ENCODE data around the gene DACT2. TPM values are rescaled to one million over a fixed set of nuclear protein-coding genes. Genes with fewer than 3 reads are reported as not detected.

DACT2 gene
- total and polyA plus RNA-seq, 10 of the 15 experiments (the other 5 are each of a cell fraction or from before 2014, with no cell fraction given): not detected

GRCh38 chr6:168318090-168318489 is 1.5 kb downstream of the DACT2 start (continued):
- TF ChIP-seq MEF2B (IDR thresholded peaks at IDR 0.05; ENCODE audit: partially characterized antibody, poor library complexity, severe bottlenecking): no peak
- TF ChIP-seq, protein P1, sequence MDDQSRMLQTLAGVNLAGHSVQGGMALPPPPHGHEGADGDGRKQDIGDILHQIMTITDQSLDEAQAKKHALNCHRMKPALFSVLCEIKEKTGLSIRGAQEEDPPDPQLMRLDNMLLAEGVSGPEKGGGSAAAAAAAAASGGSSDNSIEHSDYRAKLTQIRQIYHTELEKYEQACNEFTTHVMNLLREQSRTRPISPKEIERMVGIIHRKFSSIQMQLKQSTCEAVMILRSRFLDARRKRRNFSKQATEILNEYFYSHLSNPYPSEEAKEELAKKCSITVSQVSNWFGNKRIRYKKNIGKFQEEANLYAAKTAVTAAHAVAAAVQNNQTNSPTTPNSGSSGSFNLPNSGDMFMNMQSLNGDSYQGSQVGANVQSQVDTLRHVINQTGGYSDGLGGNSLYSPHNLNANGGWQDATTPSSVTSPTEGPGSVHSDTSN (IDR thresholded peaks at IDR 0.05; ENCODE audit: insufficient replicate concordance, low read depth, low read length): no peak
- TF ChIP-seq, protein P2, sequence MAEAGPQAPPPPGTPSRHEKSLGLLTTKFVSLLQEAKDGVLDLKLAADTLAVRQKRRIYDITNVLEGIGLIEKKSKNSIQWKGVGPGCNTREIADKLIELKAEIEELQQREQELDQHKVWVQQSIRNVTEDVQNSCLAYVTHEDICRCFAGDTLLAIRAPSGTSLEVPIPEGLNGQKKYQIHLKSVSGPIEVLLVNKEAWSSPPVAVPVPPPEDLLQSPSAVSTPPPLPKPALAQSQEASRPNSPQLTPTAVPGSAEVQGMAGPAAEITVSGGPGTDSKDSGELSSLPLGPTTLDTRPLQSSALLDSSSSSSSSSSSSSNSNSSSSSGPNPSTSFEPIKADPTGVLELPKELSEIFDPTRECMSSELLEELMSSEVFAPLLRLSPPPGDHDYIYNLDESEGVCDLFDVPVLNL (IDR thresholded peaks at IDR 0.05; ENCODE audit: low read depth, low read length): no peak
- no peak for TF ChIP-seq RAD51 (IDR thresholded peaks at IDR 0.05)
- TF ChIP-seq, protein P3, sequence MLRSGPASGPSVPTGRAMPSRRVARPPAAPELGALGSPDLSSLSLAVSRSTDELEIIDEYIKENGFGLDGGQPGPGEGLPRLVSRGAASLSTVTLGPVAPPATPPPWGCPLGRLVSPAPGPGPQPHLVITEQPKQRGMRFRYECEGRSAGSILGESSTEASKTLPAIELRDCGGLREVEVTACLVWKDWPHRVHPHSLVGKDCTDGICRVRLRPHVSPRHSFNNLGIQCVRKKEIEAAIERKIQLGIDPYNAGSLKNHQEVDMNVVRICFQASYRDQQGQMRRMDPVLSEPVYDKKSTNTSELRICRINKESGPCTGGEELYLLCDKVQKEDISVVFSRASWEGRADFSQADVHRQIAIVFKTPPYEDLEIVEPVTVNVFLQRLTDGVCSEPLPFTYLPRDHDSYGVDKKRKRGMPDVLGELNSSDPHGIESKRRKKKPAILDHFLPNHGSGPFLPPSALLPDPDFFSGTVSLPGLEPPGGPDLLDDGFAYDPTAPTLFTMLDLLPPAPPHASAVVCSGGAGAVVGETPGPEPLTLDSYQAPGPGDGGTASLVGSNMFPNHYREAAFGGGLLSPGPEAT (IDR thresholded peaks at IDR 0.05; ENCODE audit: low read depth): no peak
- no peak for TF ChIP-seq SIX5 (IDR thresholded peaks at IDR 0.05; ENCODE audit: low read depth, low read length, severe bottlenecking)

DNA sequence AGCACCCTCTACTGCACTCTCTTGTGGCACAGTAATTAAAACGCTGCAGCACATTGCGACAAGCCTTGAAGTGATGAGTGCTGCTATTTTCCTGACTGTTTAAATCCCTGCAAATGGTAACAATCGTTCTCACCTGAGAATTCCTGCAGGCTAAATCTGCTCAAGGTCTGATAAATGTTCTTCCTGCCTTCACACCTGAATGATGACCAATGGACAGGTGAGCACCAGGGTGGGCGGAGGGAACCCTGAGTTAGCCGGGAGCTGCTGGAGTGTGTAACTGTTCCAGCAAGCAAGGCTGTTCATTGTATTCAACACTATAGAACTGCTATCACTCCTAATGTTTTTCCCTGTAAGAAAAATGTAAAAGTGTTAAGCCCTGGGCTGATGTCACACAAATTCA is 4.0 kb downstream of the DACT2 start:
- no TSS peak for BruUV-seq (replicated peaks)
- 51% methylated on average over 5 of the region's 5 CpGs for WGBS (ENCODE audit: insufficient coverage, insufficient replicate concordance, low lambda C conversion rate, missing lambda C conversion rate)
- Histone ChIP-seq H3K4me1 (ENCODE audit: control insufficient read depth, insufficient read depth, low read length) (no peaks in the 10 kb centered on the region), H3K9ac (ENCODE audit: control insufficient read depth, insufficient read depth, low read length) (no peak overlapping the region), H3K4me2 (ENCODE audit: control insufficient read depth, insufficient read depth) (no peak overlapping the region), H3K4me3 (no peak overlapping the region), H3K27ac (ENCODE audit: control insufficient read depth, insufficient read depth) (no peak overlapping the region), H3K36me3 (ENCODE audit: control insufficient read depth in 2 of 2, insufficient read depth in 2 of 2, low read length in 1 of 2) (no peaks in the 10 kb centered on the region), H3K27me3 (replicated peaks in 1 of 2; ENCODE audit: control insufficient read depth in 2 of 2, insufficient read depth in 2 of 2, low read length in 1 of 2) (no peaks in the 10 kb centered on the region), H4K20me1 (ENCODE audit: control insufficient read depth, insufficient read depth) (no peaks in the 10 kb centered on the region), H3K79me2 (ENCODE audit: control insufficient read depth, insufficient read depth, low read length) (no peaks in the 10 kb centered on the region), H2AFZ (ENCODE audit: control insufficient read depth, low read depth, low read length) (no peak overlapping the region), H3K9me3 (replicated peaks; ENCODE audit: control insufficient read depth, insufficient read depth, low read length) (no peaks in the 10 kb centered on the region)
- intact Hi-C loops (cut with micrococcal nuclease; ENCODE audit: unreplicated experiment): no loop called here
- no peak for FAIRE-seq
- RAD21 ChIA-PET (ENCODE audit: unreplicated experiment): no interaction called here
- SMC1A ChIA-PET (ENCODE audit: uncharacterized antibody, unreplicated experiment): no interaction called here
- CTCF ChIA-PET: no interaction called here
- no peak for DNase-seq (ENCODE audit: low read depth, low spot score)
- no peak for ATAC-seq
- POLR2A ChIA-PET: no interaction called here
- in situ Hi-C loops (cut with MboI): no loop called here
- TF ChIP-seq ZBTB33 (IDR thresholded peaks at IDR 0.05): no peak
- no peak for TF ChIP-seq SPI1 (IDR thresholded peaks at IDR 0.05; ENCODE audit: borderline replicate concordance, insufficient read depth, low read depth, low read length)
- TF ChIP-seq, protein P4, sequence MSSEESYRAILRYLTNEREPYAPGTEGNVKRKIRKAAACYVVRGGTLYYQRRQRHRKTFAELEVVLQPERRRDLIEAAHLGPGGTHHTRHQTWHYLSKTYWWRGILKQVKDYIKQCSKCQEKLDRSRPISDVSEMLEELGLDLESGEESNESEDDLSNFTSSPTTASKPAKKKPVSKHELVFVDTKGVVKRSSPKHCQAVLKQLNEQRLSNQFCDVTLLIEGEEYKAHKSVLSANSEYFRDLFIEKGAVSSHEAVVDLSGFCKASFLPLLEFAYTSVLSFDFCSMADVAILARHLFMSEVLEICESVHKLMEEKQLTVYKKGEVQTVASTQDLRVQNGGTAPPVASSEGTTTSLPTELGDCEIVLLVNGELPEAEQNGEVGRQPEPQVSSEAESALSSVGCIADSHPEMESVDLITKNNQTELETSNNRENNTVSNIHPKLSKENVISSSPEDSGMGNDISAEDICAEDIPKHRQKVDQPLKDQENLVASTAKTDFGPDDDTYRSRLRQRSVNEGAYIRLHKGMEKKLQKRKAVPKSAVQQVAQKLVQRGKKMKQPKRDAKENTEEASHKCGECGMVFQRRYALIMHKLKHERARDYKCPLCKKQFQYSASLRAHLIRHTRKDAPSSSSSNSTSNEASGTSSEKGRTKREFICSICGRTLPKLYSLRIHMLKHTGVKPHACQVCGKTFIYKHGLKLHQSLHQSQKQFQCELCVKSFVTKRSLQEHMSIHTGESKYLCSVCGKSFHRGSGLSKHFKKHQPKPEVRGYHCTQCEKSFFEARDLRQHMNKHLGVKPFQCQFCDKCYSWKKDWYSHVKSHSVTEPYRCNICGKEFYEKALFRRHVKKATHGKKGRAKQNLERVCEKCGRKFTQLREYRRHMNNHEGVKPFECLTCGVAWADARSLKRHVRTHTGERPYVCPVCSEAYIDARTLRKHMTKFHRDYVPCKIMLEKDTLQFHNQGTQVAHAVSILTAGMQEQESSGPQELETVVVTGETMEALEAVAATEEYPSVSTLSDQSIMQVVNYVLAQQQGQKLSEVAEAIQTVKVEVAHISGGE (CRISPR knock-in tag; IDR thresholded peaks at IDR 0.05): no peak
- no peak for TF ChIP-seq RAD21 (IDR thresholded peaks at IDR 0.05; ENCODE audit: insufficient read depth, low read depth, low read length)
- no peak for TF ChIP-seq IKZF1 (conservative IDR thresholded peaks at IDR 0.05)
- TF ChIP-seq STAT1 (conservative IDR thresholded peaks at IDR 0.05): no peak
- TF ChIP-seq PML (IDR thresholded peaks at IDR 0.05; ENCODE audit: low read length): no peak
- TF ChIP-seq NRF1 (conservative IDR thresholded peaks at IDR 0.05; ENCODE audit: low read depth, low read length): no peak
